CD14-positive monocyte (primary cell): ENCODE results near the gene ITGA2. TPM values are rescaled to one million over a fixed set of nuclear protein-coding genes. Genes with fewer than 3 reads are reported as not detected.
A peak's percentile ranks its signal among the peaks of the same experiment; 100 is the strongest.

Experiments used
- DNase-seq, 3 donors: peaks; one replicate each; pipeline ENCODE4 v3.0.0-alpha.2; 2011 to 2022
- H2AFZ ChIP-seq: 2 replicates; pipeline ENCODE4 v1.6.0; 2012; ENCODE audit warnings: mild to moderate bottlenecking, low read depth, low read length, inconsistent platforms; ENCODE audit not compliant: insufficient read depth, poor library complexity, severe bottlenecking
- H3K27ac ChIP-seq, 2 donors: 1 replicate in 1 of 2; 2 replicates in 1 of 2; pipeline ENCODE4 v1.5.1; 2012 to 2013; ENCODE audit warnings: low read length in 2 of 2, control low read depth in 1 of 2, inconsistent platforms in 1 of 2, low read depth in 1 of 2, mild to moderate bottlenecking in 1 of 2
- H3K27me3 ChIP-seq, 2 donors: one replicate each; pipeline versions ENCODE4 v1.6.0 to v1.6.1; 2011 to 2013; ENCODE audit warnings: low read length in 2 of 2; ENCODE audit not compliant: control insufficient read depth in 2 of 2, insufficient read depth in 2 of 2
- H3K36me3 ChIP-seq, 2 donors: replicated peaks in 1 of 2; 1 replicate in 1 of 2; 2 replicates in 1 of 2; pipeline versions ENCODE4 v1.5.1 to v1.6.1; 2012 to 2013; ENCODE audit warnings: low read length in 2 of 2, control low read depth in 1 of 2, inconsistent platforms in 1 of 2, mild to moderate bottlenecking in 1 of 2; ENCODE audit not compliant: insufficient read depth in 2 of 2, control insufficient read depth in 1 of 2
- H3K4me1 ChIP-seq, 2 donors: 1 replicate in 1 of 2; 2 replicates in 1 of 2; pipeline versions ENCODE4 v1.5.1 to v1.6.1; 2012 to 2013; ENCODE audit warnings: low read length in 2 of 2, control low read depth in 1 of 2, inconsistent platforms in 1 of 2, mild to moderate bottlenecking in 1 of 2, moderate library complexity in 1 of 2; ENCODE audit not compliant: insufficient read depth in 2 of 2, control insufficient read depth in 1 of 2
- H3K4me2 ChIP-seq: replicated peaks from 2 replicates; pipeline ENCODE3; 2012; ENCODE audit warnings: low read length, moderate library complexity, mild to moderate bottlenecking; ENCODE audit not compliant: poor library complexity, severe bottlenecking; ENCODE audit errors: extremely low read depth
- H3K4me3 ChIP-seq, 3 experiments: fragments of 200-600 bp in 1 of 3; sonication (generic) in 1 of 3; replicated peaks in 1 of 3; 1 replicate in 2 of 3; 2 replicates in 1 of 3; pipeline ENCODE4 v1.5.1; 2011 to 2013; ENCODE audit warnings: low read length in 3 of 3, mild to moderate bottlenecking in 3 of 3, control low read depth in 2 of 3, low read depth in 2 of 3, inconsistent platforms in 1 of 3, moderate library complexity in 1 of 3
- H3K79me2 ChIP-seq: 2 replicates; pipeline ENCODE4 v1.6.0; 2012; ENCODE audit warnings: mild to moderate bottlenecking, control low read depth, inconsistent platforms, low read length, moderate library complexity; ENCODE audit not compliant: insufficient read depth
- H3K9ac ChIP-seq: 2 replicates; pipeline ENCODE4 v1.6.0; 2017; ENCODE audit warnings: low read length, mild to moderate bottlenecking; ENCODE audit not compliant: insufficient read depth, poor library complexity, severe bottlenecking
- H3K9me3 ChIP-seq, 2 donors: replicated peaks in 1 of 2; 1 replicate in 1 of 2; 2 replicates in 1 of 2; pipeline versions ENCODE4 v1.5.1 to v1.6.1; 2012 to 2013; ENCODE audit warnings: low read length in 2 of 2, control low read depth in 1 of 2; ENCODE audit not compliant: control insufficient read depth in 1 of 2, insufficient read depth in 1 of 2
- H4K20me1 ChIP-seq: 2 replicates; pipeline ENCODE4 v1.6.0; 2012; ENCODE audit warnings: mild to moderate bottlenecking, low read length, control low read depth, moderate library complexity; ENCODE audit not compliant: insufficient read depth
- H3K27ac Mint-ChIP-seq, 7 donors: one replicate each; pipeline ENCODE4 v1.8.0; 2020; ENCODE audit warnings: mild to moderate bottlenecking in 7 of 7, mixed read lengths in 7 of 7, moderate library complexity in 6 of 7, inconsistent platforms in 2 of 7
- H3K27me3 Mint-ChIP-seq, 3 donors: one replicate each; pipeline ENCODE4 v1.8.0; 2021 to 2022; ENCODE audit warnings: low read depth in 3 of 3, mild to moderate bottlenecking in 3 of 3, mixed read lengths in 3 of 3, moderate library complexity in 3 of 3, inconsistent platforms in 1 of 3
- H3K36me3 Mint-ChIP-seq, 2 donors: one replicate each; pipeline ENCODE4 v1.8.0; 2020; ENCODE audit warnings: mixed read lengths in 2 of 2, inconsistent platforms in 1 of 2, mild to moderate bottlenecking in 1 of 2
- H3K4me1 Mint-ChIP-seq: one replicate; pipeline ENCODE4 v1.8.0; 2020; ENCODE audit warnings: mild to moderate bottlenecking, mixed read lengths
- H3K4me3 Mint-ChIP-seq, 2 donors: one replicate each; pipeline ENCODE4 v1.8.0; 2020; ENCODE audit warnings: mild to moderate bottlenecking in 2 of 2, mixed read lengths in 2 of 2, moderate library complexity in 1 of 2
- H3K9me3 Mint-ChIP-seq, 7 donors: one replicate each; pipeline ENCODE4 v1.8.0; 2020 to 2022; ENCODE audit warnings: mixed read lengths in 7 of 7, mild to moderate bottlenecking in 6 of 7, moderate library complexity in 6 of 7, inconsistent platforms in 2 of 7
- WGBS: methylation state at CpG from one replicate; pipeline ENCODE4 v1.1.5; 2013; ENCODE audit warnings: missing lambda C conversion rate; ENCODE audit not compliant: insufficient coverage; 5-methylcytosine and 5-hydroxymethylcytosine counted together
- intact Hi-C, 2 donors: fragments of 100-400 bp; cut with micrococcal nuclease; formaldehyde crosslinking; loops; one replicate each; pipeline versions ENCODE4 v1.15.0 to v1.15.1; 2023
- polyA plus RNA-seq, 3 donors: library from polyadenylated mRNA; depleted of rRNA in 1 of 3; unstranded in 2 of 3; stranded (reverse) in 1 of 3; fragments of 300-500 nt in 2 of 3; fragments of >200 nt in 1 of 3; fragmentation: Illumina TruSeq in 2 of 3; gene quantifications; 1 replicate in 2 of 3; 2 replicates in 1 of 3; pipeline ENCODE4 v1.2.3, GENCODE V29; 2012 to 2021
- TF ChIP-seq, protein P1 (sequence below): fragments of 200-600 bp; IDR thresholded peaks from one replicate; pipeline ENCODE4 v1.8.0; 2022; ENCODE audit warnings: antibody characterized with exemption, mild to moderate bottlenecking

Gene ITGA2
- polyA plus RNA-seq, 3 donors, result not detected

DNA sequence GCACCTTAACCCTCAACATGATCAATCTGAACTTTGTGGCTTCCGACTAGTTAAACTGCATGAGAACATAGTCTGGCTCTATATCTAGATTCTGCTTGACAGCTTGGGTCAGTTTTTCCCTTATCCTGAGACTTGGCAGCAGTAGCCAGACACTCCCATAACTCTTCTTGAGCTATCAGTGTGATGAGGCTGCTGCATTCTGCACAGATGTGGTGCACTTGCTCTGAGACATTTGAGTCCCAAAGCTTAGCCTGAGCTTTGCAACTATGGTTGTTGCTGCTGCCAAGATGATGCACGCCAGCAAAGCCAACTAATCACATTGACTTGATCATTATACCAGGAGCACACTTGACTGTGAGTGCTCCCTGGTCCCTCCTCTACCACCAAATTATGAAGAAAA is 84.2 kb downstream of the ITGA2 start:
- Mint-ChIP-seq H3K27ac (peak overlapping the region in 1 of 7 donors; percentile 47), H3K9me3 (no peaks in the 10 kb centered on the region), H3K4me1 (no peaks in the 10 kb centered on the region), H3K27me3 (no peaks in the 10 kb centered on the region), H3K36me3 (no peaks in the 10 kb centered on the region), H3K4me3 (no peak overlapping the region)
- H2AFZ ChIP-seq, result no peak overlapping the region
- no peaks in the 10 kb centered on the region for H3K36me3 ChIP-seq
- no peaks in the 10 kb centered on the region for H4K20me1 ChIP-seq
- no peak overlapping the region for H3K4me2 ChIP-seq
- no peak overlapping the region for H3K27ac ChIP-seq
- WGBS, result 100% methylated on average over 1 of the region's 2 CpGs
- H3K4me3 ChIP-seq, result no peak overlapping the region
- intact Hi-C loops, result no loop called here
- no peaks in the 10 kb centered on the region for H3K27me3 ChIP-seq
- no peak for DNase-seq
- no peaks in the 10 kb centered on the region for H3K79me2 ChIP-seq
- no peaks in the 10 kb centered on the region for H3K4me1 ChIP-seq
- H3K9me3 ChIP-seq, result no peaks in the 10 kb centered on the region
- H3K9ac ChIP-seq, result no peak overlapping the region
- TF ChIP-seq, protein P1, sequence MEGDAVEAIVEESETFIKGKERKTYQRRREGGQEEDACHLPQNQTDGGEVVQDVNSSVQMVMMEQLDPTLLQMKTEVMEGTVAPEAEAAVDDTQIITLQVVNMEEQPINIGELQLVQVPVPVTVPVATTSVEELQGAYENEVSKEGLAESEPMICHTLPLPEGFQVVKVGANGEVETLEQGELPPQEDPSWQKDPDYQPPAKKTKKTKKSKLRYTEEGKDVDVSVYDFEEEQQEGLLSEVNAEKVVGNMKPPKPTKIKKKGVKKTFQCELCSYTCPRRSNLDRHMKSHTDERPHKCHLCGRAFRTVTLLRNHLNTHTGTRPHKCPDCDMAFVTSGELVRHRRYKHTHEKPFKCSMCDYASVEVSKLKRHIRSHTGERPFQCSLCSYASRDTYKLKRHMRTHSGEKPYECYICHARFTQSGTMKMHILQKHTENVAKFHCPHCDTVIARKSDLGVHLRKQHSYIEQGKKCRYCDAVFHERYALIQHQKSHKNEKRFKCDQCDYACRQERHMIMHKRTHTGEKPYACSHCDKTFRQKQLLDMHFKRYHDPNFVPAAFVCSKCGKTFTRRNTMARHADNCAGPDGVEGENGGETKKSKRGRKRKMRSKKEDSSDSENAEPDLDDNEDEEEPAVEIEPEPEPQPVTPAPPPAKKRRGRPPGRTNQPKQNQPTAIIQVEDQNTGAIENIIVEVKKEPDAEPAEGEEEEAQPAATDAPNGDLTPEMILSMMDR, result no peak

DNA sequence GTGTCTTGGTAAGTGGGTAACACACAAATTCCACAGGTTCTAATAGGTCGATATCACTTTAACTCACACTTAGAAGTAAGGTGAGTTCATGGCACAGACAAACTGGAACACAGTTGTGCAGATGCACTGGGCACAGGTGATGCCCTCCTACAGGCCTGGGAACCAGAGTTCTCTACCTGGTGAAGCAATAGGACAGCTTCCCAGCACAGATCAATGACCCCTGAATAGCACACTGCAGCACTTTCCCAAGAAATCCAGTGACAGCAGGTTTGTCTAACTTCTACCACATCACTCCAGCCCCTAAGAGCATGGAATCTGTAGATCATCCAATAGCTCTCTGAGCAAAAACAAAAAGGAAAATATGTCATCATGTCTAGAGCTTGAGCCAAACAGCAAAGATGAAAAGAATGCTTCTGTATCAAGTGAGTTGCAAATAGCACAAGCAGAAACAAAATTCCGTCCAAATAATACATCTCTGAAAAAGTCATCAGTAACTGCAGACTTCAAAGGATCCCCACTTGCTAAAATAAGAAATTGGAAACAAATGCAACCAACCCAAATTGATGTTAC is 86.9 kb downstream of the ITGA2 start:
- Histone ChIP-seq H3K79me2 (no peaks in the 10 kb centered on the region), H3K4me1 (no peaks in the 10 kb centered on the region), H3K36me3 (no peaks in the 10 kb centered on the region), H3K27ac (no peak overlapping the region), H2AFZ (no peak overlapping the region), H3K4me3 (no peak overlapping the region), H4K20me1 (no peaks in the 10 kb centered on the region), H3K27me3 (no peaks in the 10 kb centered on the region), H3K4me2 (no peak overlapping the region), H3K9me3 (no peaks in the 10 kb centered on the region), H3K9ac (no peak overlapping the region)
- TF ChIP-seq, protein P1, result no peak
- 100% methylated on average over 1 of the region's 2 CpGs for WGBS
- intact Hi-C loops, result no loop called here
- Mint-ChIP-seq H3K27me3 (no peaks in the 10 kb centered on the region), H3K4me1 (no peaks in the 10 kb centered on the region), H3K36me3 (no peaks in the 10 kb centered on the region), H3K4me3 (no peak overlapping the region), H3K9me3 (no peaks in the 10 kb centered on the region), H3K27ac (no peak overlapping the region)
- no peak for DNase-seq
